ENCODE results near the gene ANO7.

ANO7 gene

DNA sequence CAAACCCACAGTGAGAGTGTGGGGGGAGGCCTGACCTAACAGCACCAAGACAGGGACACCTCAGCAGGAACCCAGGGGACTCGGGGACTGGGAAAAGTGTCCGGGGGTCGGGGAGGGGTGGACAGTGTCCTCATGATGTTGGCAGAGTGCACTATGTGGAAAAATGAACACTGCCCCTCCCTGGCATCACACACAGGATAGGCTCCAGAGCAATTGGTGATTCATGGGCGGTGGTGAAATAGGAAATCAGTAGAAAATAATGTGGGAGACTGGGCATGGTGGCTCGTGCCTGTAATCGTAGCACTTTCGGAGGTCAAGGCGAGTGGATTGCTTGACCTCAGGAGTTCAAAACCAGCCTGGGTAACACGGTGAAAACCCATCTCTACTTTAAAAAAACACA, 3.6 kb upstream of the ANO7 start:
- no peak for ATAC-seq
- no peak for TF ChIP-seq ZFP3 (CRISPR knock-in tag; IDR thresholded peaks at IDR 0.05)
- no peak for TF ChIP-seq GLIS3 (CRISPR knock-in tag; IDR thresholded peaks at IDR 0.05)
- no peak for TF ChIP-seq CSDC2 (CRISPR knock-in tag; IDR thresholded peaks at IDR 0.05)
- TF ChIP-seq TOX (CRISPR knock-in tag; IDR thresholded peaks at IDR 0.05; ENCODE audit: borderline replicate concordance): no peak
- no peak for TF ChIP-seq ISL1 (CRISPR knock-in tag; IDR thresholded peaks at IDR 0.05)
- TF ChIP-seq, protein P1, sequence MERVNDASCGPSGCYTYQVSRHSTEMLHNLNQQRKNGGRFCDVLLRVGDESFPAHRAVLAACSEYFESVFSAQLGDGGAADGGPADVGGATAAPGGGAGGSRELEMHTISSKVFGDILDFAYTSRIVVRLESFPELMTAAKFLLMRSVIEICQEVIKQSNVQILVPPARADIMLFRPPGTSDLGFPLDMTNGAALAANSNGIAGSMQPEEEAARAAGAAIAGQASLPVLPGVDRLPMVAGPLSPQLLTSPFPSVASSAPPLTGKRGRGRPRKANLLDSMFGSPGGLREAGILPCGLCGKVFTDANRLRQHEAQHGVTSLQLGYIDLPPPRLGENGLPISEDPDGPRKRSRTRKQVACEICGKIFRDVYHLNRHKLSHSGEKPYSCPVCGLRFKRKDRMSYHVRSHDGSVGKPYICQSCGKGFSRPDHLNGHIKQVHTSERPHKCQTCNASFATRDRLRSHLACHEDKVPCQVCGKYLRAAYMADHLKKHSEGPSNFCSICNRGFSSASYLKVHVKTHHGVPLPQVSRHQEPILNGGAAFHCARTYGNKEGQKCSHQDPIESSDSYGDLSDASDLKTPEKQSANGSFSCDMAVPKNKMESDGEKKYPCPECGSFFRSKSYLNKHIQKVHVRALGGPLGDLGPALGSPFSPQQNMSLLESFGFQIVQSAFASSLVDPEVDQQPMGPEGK (CRISPR knock-in tag; IDR thresholded peaks at IDR 0.05; ENCODE audit: borderline replicate concordance): no peak
- TF ChIP-seq BACH2 (CRISPR knock-in tag; IDR thresholded peaks at IDR 0.05; ENCODE audit: borderline replicate concordance): no peak
- no peak for TF ChIP-seq OSR1 (CRISPR knock-in tag; IDR thresholded peaks at IDR 0.05)
- TF ChIP-seq, protein P2, sequence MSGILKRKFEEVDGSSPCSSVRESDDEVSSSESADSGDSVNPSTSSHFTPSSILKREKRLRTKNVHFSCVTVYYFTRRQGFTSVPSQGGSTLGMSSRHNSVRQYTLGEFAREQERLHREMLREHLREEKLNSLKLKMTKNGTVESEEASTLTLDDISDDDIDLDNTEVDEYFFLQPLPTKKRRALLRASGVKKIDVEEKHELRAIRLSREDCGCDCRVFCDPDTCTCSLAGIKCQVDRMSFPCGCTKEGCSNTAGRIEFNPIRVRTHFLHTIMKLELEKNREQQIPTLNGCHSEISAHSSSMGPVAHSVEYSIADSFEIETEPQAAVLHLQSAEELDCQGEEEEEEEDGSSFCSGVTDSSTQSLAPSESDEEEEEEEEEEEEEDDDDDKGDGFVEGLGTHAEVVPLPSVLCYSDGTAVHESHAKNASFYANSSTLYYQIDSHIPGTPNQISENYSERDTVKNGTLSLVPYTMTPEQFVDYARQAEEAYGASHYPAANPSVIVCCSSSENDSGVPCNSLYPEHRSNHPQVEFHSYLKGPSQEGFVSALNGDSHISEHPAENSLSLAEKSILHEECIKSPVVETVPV (CRISPR knock-in tag; IDR thresholded peaks at IDR 0.05): no peak
- TF ChIP-seq PPARA (CRISPR knock-in tag; IDR thresholded peaks at IDR 0.05; ENCODE audit: borderline replicate concordance): no peak

DNA sequence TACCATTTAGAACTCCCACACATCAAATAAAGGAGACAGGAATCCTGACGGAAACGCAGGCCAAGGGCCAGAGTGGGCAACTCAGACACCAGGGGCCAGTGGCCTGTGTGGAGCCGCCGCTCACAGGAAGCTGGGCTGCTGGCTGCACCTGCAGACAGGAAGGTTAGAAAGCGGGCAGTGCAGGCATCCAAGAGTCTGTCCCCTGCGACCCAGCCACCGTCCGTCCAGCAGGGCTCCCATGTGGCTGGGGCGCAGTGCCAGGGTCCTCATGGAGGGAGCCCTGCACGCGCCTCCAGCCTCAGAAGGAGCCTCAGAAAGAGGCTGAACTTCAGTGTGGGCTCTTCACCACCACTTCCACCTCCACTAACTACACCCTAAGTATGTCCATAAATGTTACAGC, 2.5 kb upstream of the ANO7 start:
- ATAC-seq: no peak
- TF ChIP-seq, protein P3, sequence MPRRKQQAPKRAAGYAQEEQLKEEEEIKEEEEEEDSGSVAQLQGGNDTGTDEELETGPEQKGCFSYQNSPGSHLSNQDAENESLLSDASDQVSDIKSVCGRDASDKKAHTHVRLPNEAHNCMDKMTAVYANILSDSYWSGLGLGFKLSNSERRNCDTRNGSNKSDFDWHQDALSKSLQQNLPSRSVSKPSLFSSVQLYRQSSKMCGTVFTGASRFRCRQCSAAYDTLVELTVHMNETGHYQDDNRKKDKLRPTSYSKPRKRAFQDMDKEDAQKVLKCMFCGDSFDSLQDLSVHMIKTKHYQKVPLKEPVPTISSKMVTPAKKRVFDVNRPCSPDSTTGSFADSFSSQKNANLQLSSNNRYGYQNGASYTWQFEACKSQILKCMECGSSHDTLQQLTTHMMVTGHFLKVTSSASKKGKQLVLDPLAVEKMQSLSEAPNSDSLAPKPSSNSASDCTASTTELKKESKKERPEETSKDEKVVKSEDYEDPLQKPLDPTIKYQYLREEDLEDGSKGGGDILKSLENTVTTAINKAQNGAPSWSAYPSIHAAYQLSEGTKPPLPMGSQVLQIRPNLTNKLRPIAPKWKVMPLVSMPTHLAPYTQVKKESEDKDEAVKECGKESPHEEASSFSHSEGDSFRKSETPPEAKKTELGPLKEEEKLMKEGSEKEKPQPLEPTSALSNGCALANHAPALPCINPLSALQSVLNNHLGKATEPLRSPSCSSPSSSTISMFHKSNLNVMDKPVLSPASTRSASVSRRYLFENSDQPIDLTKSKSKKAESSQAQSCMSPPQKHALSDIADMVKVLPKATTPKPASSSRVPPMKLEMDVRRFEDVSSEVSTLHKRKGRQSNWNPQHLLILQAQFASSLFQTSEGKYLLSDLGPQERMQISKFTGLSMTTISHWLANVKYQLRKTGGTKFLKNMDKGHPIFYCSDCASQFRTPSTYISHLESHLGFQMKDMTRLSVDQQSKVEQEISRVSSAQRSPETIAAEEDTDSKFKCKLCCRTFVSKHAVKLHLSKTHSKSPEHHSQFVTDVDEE (CRISPR knock-in tag; IDR thresholded peaks at IDR 0.05): no peak
- no peak for TF ChIP-seq ESRRG (CRISPR knock-in tag; IDR thresholded peaks at IDR 0.05)
- no peak for TF ChIP-seq ISL1 (CRISPR knock-in tag; IDR thresholded peaks at IDR 0.05)
- no peak for TF ChIP-seq ZNF70 (CRISPR knock-in tag; IDR thresholded peaks at IDR 0.05)
- TF ChIP-seq, protein P4, sequence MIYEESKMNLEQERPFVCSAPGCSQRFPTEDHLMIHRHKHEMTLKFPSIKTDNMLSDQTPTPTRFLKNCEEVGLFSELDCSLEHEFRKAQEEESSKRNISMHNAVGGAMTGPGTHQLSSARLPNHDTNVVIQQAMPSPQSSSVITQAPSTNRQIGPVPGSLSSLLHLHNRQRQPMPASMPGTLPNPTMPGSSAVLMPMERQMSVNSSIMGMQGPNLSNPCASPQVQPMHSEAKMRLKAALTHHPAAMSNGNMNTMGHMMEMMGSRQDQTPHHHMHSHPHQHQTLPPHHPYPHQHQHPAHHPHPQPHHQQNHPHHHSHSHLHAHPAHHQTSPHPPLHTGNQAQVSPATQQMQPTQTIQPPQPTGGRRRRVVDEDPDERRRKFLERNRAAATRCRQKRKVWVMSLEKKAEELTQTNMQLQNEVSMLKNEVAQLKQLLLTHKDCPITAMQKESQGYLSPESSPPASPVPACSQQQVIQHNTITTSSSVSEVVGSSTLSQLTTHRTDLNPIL (CRISPR knock-in tag; IDR thresholded peaks at IDR 0.05; ENCODE audit: low read depth): no peak
- TF ChIP-seq SNAI2 (CRISPR knock-in tag; IDR thresholded peaks at IDR 0.05): no peak
- TF ChIP-seq, protein P5, sequence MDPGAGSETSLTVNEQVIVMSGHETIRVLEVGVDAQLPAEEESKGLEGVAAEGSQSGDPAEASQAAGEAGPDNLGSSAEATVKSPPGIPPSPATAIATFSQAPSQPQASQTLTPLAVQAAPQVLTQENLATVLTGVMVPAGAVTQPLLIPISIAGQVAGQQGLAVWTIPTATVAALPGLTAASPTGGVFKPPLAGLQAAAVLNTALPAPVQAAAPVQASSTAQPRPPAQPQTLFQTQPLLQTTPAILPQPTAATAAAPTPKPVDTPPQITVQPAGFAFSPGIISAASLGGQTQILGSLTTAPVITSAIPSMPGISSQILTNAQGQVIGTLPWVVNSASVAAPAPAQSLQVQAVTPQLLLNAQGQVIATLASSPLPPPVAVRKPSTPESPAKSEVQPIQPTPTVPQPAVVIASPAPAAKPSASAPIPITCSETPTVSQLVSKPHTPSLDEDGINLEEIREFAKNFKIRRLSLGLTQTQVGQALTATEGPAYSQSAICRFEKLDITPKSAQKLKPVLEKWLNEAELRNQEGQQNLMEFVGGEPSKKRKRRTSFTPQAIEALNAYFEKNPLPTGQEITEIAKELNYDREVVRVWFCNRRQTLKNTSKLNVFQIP (CRISPR knock-in tag; IDR thresholded peaks at IDR 0.05; ENCODE audit: borderline replicate concordance, low read depth): no peak
- no peak for TF ChIP-seq TOX (CRISPR knock-in tag; IDR thresholded peaks at IDR 0.05; ENCODE audit: borderline replicate concordance)
- no peak for TF ChIP-seq PPARA (CRISPR knock-in tag; IDR thresholded peaks at IDR 0.05; ENCODE audit: borderline replicate concordance)
- TF ChIP-seq ZFP30 (CRISPR knock-in tag; IDR thresholded peaks at IDR 0.05): no peak
- no peak for TF ChIP-seq TCF4 (CRISPR knock-in tag; IDR thresholded peaks at IDR 0.05; ENCODE audit: borderline replicate concordance)
- TF ChIP-seq ZFP3 (CRISPR knock-in tag; IDR thresholded peaks at IDR 0.05): no peak
- no peak for TF ChIP-seq ARNTL (CRISPR knock-in tag; IDR thresholded peaks at IDR 0.05; ENCODE audit: borderline replicate concordance, low read depth)
- TF ChIP-seq ZC3H10 (CRISPR knock-in tag; IDR thresholded peaks at IDR 0.05): no peak
- TF ChIP-seq ZNF8 (CRISPR knock-in tag; IDR thresholded peaks at IDR 0.05): no peak

DNA sequence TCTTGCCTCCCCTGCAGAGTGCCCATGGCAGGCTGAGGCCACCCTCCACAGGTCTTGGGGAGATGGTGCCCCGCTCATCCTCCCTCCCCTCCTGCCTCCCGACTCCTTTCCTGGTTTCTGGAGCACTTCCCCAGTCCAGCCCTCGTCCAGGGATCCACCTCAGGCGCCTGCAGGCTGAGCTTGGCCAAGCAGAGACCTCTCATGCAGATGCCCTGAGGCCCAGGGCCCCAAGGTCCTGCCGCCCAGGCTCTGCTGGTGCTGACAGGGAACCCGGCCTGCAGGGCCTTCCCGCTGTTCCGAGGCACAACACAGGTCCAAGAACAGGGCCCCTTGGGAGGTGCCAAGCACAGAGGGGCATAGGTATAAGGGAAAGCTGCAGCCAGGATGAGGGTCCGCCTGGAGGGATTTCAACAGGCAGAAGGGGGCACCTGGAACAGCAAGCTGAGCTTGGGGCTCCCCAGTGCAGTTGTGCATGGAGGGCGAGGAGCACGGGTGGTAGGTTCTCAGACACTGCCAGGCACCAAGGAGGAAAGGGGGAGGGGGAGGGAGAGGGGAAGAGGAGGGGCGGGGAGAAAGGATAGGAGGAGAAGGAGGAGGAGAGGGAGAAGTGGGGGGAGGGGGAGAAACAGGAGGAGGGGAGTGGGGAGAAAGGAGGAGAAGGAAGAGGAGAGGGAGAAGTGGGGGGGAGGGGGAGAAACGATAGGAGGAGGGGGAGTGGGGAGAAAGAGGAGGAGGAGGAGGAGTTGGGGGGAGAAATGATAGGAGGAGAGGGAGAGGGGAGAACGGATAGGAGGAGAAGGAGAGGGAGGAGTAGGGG, 1.2 kb upstream of the ANO7 start:
- no peak for ATAC-seq
- TF ChIP-seq, protein P1 (CRISPR knock-in tag; IDR thresholded peaks at IDR 0.05; ENCODE audit: borderline replicate concordance): no peak
- TF ChIP-seq ZFP3 (CRISPR knock-in tag; IDR thresholded peaks at IDR 0.05) (no peak), ISL1 (CRISPR knock-in tag; IDR thresholded peaks at IDR 0.05) (no peak), TOX (CRISPR knock-in tag; IDR thresholded peaks at IDR 0.05; ENCODE audit: borderline replicate concordance) (no peak), ZC3H10 (CRISPR knock-in tag; IDR thresholded peaks at IDR 0.05) (no peak), ZFP30 (CRISPR knock-in tag; IDR thresholded peaks at IDR 0.05) (no peak), ARNTL (CRISPR knock-in tag; IDR thresholded peaks at IDR 0.05; ENCODE audit: borderline replicate concordance, low read depth) (no peak), ZNF565 (CRISPR knock-in tag; conservative IDR thresholded peaks at IDR 0.05; ENCODE audit: low read depth) (no peak), RARB (CRISPR knock-in tag; IDR thresholded peaks at IDR 0.05) (no peak), OSR1 (CRISPR knock-in tag; IDR thresholded peaks at IDR 0.05) (no peak)
- TF ChIP-seq, protein P4 (CRISPR knock-in tag; IDR thresholded peaks at IDR 0.05; ENCODE audit: low read depth): no peak

All from SK-N-SH treated with all-trans-retinoic acid at 6 μM for 48 hours (cell line).